Activated CD8-positive, alpha-beta T cell treated with anti-CD3 and anti-CD28 coated beads for 36 hours (primary cell): Measurements from ENCODE around the gene CTNNA1. TPM values are rescaled to one million over a fixed set of nuclear protein-coding genes. Genes with fewer than 3 reads are reported as not detected.

Source experiments
- ATAC-seq: fragments of 200-7000 bp; cut with Tn5 transposase; one replicate; pipeline ENCODE4 v1.10.0; 2021; ENCODE audit warnings: mild to moderate bottlenecking, moderate library complexity
- CTCF ChIA-PET: fragments of 350-600 bp; sonication (Branson Sonifier 250); formaldehyde crosslinking; loops from one replicate; lab custom pipeline; 2021; ENCODE audit warnings: antibody characterized with exemption; lab: Charles Lee
- POLR2A ChIA-PET: fragments of 350-600 bp; sonication (Branson Sonifier 250); formaldehyde crosslinking; loops from one replicate; lab custom pipeline; 2021; ENCODE audit warnings: antibody characterized with exemption; lab: Charles Lee
- DNase-seq: peaks from one replicate; pipeline ENCODE4 v3.0.0-alpha.2; 2020
- H3K27ac Mint-ChIP-seq: one replicate; pipeline ENCODE4 v1.8.0; 2021; ENCODE audit warnings: mild to moderate bottlenecking, mixed read lengths
- H3K27me3 Mint-ChIP-seq: one replicate; pipeline ENCODE4 v1.8.0; 2021; ENCODE audit warnings: mixed read lengths
- H3K36me3 Mint-ChIP-seq: one replicate; pipeline ENCODE4 v1.8.0; 2021; ENCODE audit warnings: low read depth, mixed read lengths
- H3K4me1 Mint-ChIP-seq: one replicate; pipeline ENCODE4 v1.8.0; 2021; ENCODE audit warnings: low read depth, mixed read lengths
- H3K4me3 Mint-ChIP-seq: one replicate; pipeline ENCODE4 v1.8.0; 2021; ENCODE audit warnings: mild to moderate bottlenecking, moderate library complexity, mixed read lengths
- H3K9me3 Mint-ChIP-seq: one replicate; pipeline ENCODE4 v1.8.0; 2021; ENCODE audit warnings: mixed read lengths
- intact Hi-C: fragments of 100-400 bp; cut with micrococcal nuclease; formaldehyde crosslinking; loops from one replicate; pipeline ENCODE4 v1.10.0; 2022
- total RNA-seq, 2 experiments: library from RNA; stranded (reverse); gene quantifications; one replicate each; pipeline ENCODE4 v1.2.3, GENCODE V29; 2021
- TF ChIP-seq, protein P1 (sequence below): fragments of 200-600 bp; IDR thresholded peaks from one replicate; pipeline ENCODE4 v1.8.0; 2022; ENCODE audit warnings: antibody characterized with exemption, mild to moderate bottlenecking

Gene CTNNA1
- total RNA-seq, 2 experiments from 2014 or later, result 77.3 to 85.6 TPM

DNA sequence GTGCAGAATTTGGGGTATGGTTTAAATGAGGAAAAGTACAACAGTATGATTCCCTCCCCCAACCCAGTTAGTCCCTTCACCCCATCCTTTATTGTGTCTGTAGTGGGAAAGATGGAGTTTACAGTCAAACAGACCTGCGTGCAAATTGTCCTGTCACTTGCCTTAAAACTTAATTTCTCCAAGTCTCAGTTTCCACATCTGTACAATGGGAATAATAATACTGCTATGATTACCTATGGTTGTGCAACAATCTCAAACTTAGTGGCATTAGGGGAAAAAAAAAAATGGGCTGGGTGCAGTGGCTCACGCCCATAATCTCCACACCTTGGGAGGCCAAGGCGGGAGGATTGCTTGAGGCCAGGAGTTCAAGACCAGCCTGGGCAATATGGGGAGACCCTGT lies 35.8 kb upstream of the CTNNA1 start:
- ChIA-PET POLR2A (no interaction called here), CTCF (no interaction called here)
- Mint-ChIP-seq H3K36me3 (no peaks in the 10 kb centered on the region), H3K4me3 (no peak overlapping the region), H3K27ac (no peak overlapping the region), H3K4me1 (no peaks in the 10 kb centered on the region), H3K27me3 (peaks cover 29% of the 10 kb centered on the region), H3K9me3 (no peaks in the 10 kb centered on the region)
- intact Hi-C loops, result no loop called here
- no peak for DNase-seq
- TF ChIP-seq, protein P1, sequence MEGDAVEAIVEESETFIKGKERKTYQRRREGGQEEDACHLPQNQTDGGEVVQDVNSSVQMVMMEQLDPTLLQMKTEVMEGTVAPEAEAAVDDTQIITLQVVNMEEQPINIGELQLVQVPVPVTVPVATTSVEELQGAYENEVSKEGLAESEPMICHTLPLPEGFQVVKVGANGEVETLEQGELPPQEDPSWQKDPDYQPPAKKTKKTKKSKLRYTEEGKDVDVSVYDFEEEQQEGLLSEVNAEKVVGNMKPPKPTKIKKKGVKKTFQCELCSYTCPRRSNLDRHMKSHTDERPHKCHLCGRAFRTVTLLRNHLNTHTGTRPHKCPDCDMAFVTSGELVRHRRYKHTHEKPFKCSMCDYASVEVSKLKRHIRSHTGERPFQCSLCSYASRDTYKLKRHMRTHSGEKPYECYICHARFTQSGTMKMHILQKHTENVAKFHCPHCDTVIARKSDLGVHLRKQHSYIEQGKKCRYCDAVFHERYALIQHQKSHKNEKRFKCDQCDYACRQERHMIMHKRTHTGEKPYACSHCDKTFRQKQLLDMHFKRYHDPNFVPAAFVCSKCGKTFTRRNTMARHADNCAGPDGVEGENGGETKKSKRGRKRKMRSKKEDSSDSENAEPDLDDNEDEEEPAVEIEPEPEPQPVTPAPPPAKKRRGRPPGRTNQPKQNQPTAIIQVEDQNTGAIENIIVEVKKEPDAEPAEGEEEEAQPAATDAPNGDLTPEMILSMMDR, result no peak
- no peak for ATAC-seq

DNA sequence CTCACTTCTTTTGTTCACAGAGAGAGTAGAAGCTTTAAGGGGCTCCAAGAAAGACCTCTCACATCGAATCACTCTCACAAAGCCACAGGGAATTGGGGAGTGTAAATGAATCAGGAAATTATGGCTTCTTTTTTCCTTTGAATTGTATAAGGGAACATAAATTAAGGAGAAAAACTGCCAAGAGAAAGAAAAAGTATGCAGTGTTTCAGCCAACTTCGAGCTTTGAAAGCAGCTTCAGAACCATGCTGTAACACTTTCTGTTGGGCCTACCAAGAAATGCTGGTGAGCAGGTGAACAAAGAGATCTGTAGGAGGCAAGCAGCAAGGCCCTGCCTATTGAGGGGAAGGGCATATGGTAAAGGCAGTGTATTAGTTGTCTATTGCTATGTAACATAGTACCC lies 33.4 kb upstream of the CTNNA1 start:
- ATAC-seq (no peak), DNase-seq (no peak)
- ChIA-PET CTCF (interaction anchor here (1.1 kb wide), 1 partner anchor 70 kb away, joined by 3 read pairs; no protein-coding TSS in a partner anchor), POLR2A (no interaction called here)
- Mint-ChIP-seq H3K4me3 (no peak overlapping the region), H3K36me3 (no peaks in the 10 kb centered on the region), H3K9me3 (no peaks in the 10 kb centered on the region), H3K27ac (no peak overlapping the region), H3K4me1 (no peaks in the 10 kb centered on the region), H3K27me3 (peaks cover 34% of the 10 kb centered on the region)
- TF ChIP-seq, protein P1, result no peak
- intact Hi-C loops, result no loop called here

DNA sequence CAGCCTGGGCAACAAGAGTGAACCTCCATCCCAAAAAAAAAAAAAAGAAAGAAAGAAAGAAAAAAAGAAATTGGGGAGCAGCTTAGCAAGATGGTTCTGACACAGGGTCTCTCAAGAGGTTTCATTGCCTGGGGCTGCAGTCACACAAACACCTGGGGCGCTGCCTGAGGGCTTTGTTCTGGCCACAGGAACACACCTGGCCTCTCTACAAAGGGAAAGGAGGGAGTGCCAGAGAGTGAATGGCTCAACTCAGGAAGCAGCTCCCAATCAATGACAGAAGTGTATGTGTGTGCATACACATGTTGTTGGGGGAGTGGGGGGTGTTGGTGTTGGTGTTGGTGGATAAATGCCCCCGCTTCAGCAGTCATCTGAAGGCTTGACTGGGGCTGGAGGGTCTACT lies 32.4 kb upstream of the CTNNA1 start:
- Mint-ChIP-seq H3K4me1 (peaks cover 2% of the 10 kb centered on the region), H3K27me3 (peaks cover 33% of the 10 kb centered on the region), H3K4me3 (no peak overlapping the region), H3K36me3 (no peaks in the 10 kb centered on the region), H3K27ac (no peak overlapping the region), H3K9me3 (no peaks in the 10 kb centered on the region)
- ATAC-seq, result no peak
- no peak for DNase-seq
- intact Hi-C loops, result no loop called here
- POLR2A ChIA-PET, result no interaction called here
- TF ChIP-seq, protein P1, result no peak
- CTCF ChIA-PET, result no interaction called here

DNA sequence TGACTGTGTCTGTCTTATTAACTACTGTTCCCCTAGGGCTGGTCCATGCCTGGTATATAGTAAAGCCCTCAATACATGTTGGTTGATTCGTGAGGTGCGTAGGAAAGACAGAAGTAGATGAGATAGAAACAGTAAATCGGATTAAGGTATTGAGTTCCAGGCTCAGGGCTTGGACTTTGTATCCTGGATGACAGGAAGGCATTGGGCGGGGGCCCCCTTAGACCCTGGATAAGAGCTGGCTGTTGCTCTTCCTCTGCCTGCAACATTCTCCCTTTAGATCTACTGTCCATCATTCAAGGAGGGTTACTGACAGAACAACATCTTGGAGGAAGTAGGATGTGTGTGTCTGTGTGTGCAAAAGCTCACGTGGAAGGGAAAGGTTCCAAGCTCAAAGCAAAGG lies 31.2 kb upstream of the CTNNA1 start:
- TF ChIP-seq, protein P1, result no peak
- POLR2A ChIA-PET, result no interaction called here
- Mint-ChIP-seq H3K9me3 (no peaks in the 10 kb centered on the region), H3K27me3 (peaks cover 35% of the 10 kb centered on the region), H3K4me3 (no peak overlapping the region), H3K27ac (no peak overlapping the region), H3K36me3 (no peaks in the 10 kb centered on the region), H3K4me1 (peaks cover 12% of the 10 kb centered on the region)
- CTCF ChIA-PET, result no interaction called here
- intact Hi-C loops, result no loop called here
- ATAC-seq (no peak), DNase-seq (no peak)

DNA sequence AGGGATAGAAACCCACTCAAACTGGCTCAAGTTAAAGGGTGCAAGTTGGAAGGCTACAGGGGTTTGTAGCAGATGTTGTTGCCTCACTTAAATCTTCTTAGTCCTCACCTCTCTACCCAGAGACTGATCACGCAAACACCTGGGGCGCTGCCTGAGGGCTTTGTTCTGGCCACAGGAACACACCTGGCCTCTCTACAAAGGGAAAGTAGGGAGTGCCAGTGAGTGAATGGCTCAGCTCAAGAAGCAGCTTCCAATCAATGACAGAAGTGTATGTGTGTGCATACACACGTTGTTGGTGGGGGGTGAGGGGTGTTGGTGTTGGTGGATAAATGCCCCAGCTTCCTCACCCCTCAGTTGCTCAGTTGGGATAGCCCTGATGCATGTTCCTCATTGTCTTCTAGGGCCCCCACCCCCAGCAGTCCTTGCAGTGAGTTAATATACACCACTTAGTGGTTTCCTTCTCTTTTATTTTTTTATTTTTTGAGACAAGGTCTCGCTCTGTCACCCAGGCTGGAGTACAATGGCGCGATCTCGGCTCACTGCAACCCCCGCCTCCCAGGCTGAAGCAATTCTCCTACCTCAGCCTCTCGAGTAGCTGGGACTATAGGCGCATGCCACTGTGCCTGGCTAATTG lies 30.6 kb upstream of the CTNNA1 start:
- intact Hi-C loops, result no loop called here
- CTCF ChIA-PET, result no interaction called here
- Mint-ChIP-seq H3K27ac (no peak overlapping the region), H3K36me3 (no peaks in the 10 kb centered on the region), H3K4me1 (peaks cover 19% of the 10 kb centered on the region), H3K4me3 (no peak overlapping the region), H3K9me3 (no peaks in the 10 kb centered on the region), H3K27me3 (peaks cover 38% of the 10 kb centered on the region)
- no peak for ATAC-seq
- POLR2A ChIA-PET, result interaction anchor here (0.6 kb wide), 1 partner anchor 16 kb away, joined by 4 read pairs; no protein-coding TSS in a partner anchor
- no peak for DNase-seq
- TF ChIP-seq, protein P1, result no peak
